HG03442 (cell line): ENCODE data around the gene GIPR.
"Not testable (repeated sequence)": the region's sequence is repeated elsewhere in the genome, so short reads cannot be mapped to it uniquely, and the experiment has no call there.

Experiments
- ATAC-seq: cut with Tn5 transposase; IDR thresholded peaks from one replicate; pipeline ENCODE4 v1.9.1; 2021; ENCODE audit warnings: mild to moderate bottlenecking, moderate library complexity; ENCODE audit not compliant: unreplicated experiment

GIPR gene, protein sequence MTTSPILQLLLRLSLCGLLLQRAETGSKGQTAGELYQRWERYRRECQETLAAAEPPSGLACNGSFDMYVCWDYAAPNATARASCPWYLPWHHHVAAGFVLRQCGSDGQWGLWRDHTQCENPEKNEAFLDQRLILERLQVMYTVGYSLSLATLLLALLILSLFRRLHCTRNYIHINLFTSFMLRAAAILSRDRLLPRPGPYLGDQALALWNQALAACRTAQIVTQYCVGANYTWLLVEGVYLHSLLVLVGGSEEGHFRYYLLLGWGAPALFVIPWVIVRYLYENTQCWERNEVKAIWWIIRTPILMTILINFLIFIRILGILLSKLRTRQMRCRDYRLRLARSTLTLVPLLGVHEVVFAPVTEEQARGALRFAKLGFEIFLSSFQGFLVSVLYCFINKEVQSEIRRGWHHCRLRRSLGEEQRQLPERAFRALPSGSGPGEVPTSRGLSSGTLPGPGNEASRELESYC

DNA sequence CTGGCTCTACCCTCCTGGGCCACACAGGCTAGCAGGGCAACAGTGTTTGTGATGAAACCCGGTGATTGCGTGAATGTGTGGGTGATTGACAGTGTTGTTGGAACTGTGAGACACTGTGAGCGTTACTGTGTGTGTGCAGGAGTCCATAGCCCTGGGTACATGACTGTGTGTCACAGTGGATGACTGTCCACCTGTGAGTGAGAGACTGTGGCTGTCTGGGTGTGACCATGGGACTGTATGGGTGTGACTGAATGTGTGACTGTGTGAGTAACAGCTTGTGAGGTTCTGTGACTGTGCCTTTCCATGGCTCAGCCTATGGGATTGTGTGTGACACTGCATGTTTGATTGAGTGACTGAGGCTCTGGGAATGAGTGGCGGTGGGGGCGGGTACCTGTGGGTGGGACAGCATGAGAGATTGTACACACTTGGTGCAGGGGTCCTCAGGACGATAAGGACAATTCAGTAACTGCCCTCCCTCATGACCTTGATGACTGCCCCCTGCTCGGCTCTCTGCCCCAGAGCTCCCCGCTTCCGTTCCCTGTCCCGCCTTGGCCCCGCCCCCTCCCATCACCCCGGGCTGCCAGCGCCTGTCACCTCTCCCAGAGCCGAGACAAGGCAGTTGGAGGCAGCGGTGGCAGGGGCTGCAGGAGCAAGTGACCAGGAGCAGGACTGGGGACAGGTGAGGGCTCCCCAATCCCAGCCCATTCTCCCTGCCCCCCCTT is at the start of gene GIPR:
GIPR (plus strand) TSS at position 602 of the 722 bp plus-strand sequence. CDS start 1,300 bp downstream, outside the sequence.
- no peak for ATAC-seq

DNA sequence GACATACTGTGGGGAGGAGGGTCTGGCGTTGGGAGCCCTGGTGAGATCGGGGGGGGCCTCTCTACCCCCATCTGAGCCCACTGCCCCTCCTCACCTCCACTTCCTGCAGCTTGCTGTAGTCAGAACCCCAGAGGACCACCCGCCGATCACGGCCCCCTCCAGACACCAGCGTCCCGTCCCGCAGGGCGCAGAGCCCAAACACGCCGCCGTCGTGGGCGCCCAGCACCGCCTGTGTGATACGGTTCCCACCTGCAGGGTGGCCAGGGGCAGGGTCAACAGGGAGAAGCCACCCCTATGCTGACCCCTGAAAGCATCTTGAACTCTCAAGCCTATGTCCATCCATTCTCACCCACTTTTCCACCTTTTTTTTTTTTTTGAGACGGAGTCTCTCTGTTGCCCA is 46.6 kb upstream of the GIPR start:
- ATAC-seq, result no peak

DNA sequence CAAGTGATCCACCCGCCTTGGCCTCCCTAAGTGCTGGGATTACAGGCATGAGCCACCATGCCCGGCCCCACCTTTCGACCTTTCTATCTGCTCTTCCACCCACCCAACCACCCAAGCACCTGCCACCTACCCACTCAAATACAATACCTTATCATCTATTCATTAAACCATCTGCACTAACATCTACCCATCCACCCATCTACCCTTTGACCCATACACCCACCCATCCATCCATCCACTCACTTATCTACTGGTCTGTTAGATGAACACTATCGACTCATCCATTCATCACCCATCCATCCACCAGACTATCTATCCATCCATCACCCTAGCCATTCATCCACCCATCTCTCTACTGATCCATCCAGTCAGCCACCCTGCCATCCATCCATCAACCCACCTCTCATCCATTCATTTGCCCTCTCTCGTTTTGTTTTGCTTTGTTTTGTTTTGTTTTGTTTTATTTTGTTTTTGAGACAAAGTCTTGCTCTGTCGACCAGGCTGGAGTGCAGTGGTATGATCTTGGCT is 46.0 kb upstream of the GIPR start:
- ATAC-seq, result no peak

DNA sequence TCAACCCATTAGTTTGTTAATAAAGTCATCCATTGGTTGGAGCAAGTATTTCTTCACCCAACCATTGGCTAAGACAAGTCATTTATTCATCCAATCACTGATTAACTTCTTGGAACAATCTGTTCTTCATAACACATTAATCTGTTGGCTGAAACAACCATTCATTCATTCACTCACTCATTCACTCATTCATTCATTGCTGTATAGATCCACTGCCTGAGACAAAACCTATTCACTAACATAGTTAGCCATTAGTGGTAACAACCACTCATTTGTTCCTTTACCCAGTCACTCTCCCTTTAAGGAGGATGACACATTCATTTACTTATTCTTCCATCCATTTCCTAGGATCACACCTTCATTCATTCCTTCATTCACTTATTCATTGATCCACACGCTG is 44.0 kb upstream of the GIPR start:
- ATAC-seq, result no peak

DNA sequence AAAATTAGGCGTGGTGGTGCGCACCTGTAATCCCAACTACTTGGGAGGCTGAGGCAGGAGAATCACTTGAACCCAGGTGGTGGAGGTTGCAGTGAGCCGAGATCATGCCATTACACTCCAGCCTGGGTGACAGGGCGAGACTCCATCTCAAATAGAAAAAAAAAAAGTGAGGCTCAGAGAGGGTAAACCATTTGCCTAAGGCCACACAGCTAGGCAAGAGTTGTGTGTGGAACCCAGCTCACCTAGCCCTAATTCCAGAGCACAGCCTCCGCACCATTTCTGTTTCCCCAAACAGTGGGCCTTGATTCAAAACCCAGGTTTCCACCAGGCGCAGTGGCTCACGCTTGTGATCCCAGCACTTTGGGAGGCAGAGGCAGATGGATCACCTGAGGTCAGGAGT is 39.8 kb upstream of the GIPR start:
- not testable (repeated sequence) for ATAC-seq

DNA sequence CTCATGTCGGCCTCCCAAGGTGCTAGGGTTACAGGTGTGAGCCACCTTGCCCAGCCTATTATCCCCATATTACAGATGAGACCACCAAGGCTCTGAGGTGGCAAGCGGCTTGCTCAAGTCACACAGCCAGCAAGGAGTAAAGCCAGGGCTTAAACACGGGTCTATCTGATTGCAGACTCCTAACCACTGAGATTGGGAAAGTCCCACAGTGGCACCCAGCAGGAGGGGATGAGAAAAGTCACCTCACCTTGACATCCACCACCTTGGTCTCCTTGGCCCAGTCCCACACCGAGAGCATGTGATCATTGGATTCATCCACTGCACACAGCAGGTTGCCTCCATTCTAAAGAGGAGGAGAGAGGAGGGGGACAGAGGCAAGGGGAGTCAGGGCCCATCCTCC is 38.3 kb upstream of the GIPR start:
- ATAC-seq, result no peak

DNA sequence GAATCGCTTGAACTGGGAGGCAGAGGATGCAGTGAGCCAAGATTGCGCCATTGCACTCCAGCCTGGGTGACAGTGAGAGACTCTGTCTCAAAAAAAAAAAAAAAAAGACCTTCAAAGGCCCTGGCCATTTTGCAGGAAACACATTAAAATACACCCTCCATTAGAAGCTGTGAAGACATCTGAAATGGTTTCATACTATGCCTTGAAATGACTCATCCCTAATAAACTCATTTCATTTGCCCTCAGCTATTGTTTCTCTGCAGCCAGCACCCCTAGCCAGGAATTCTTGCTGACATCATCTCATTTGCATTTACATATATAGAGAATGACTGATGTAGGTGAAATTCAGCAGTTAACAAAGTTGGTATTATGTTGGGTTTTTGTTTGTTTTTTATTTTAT is 37.6 kb upstream of the GIPR start:
- ATAC-seq, result no peak

DNA sequence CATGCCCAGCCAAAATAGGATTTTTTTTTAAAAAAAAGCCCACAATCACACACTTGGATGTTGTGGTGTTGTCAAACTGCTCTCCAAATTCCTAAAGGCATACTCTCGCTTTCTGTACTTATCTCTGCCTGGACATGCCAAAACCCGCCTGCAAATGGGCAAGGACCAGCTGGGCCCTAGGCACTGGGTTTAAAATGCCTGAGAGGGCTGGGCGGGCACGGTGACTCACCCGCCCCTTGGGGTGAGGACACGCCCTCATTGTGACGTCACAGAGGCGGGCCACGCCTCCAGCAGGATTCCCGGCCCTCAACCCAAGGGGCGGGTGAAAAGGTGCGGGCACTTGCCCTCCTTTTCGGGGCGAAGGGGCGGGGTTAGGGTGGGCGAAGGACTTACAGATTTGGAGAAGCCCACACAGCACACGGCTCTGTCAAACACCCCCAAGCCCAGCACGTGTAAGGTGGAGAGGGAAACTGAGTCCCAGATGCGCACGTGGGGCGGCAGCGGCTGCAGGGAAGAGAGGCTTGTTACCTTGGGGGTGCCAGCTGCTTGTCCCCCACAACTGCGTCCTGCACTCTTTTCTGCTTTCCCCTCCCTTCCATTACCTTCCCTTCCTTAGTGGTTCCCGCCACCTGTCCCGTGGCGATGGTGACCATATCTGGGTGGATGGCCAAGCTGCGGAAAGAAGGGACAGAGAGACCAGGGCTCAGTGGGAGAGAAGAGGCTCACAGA is 35.4 kb upstream of the GIPR start:
- ATAC-seq, result no peak

DNA sequence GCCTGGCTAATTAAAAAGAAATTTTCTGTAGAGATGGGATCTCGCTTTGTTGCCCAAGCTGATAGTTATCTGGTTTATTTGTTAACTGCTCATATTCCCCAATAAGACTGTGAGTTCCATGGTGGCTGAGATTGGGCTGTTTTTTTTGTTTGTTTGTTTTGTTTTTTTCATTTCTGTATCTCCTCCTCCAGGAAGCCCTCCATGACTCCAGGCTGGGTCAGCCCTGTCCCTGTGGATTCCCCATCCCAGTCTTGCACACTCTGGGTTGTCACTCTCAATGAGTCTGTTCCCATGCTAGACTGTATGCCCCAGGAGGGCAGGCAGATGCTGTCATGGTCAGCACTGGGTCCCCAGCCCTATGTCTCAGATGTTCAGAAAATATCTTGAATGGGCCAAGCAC is 31.7 kb upstream of the GIPR start:
- ATAC-seq, result no peak

DNA sequence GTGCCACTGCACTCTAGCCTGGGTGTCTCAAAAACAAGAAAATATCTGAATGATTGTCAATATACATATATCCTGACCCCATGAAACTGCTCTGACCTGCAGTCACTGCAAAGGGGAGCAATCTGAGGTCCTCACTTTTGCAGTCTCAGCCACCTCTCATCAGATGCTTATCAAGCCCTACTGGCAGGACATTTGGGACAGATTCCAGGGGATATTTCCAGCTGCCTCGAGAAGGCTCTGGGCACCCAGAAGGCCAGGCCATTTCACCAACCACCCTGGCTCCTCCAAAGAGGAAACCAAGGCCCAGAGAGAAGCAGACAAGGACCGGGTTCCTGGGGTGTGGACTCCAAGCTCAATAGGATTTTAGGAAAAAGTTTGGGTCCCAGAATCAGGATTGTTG is 31.1 kb upstream of the GIPR start:
- ATAC-seq, result no peak

DNA sequence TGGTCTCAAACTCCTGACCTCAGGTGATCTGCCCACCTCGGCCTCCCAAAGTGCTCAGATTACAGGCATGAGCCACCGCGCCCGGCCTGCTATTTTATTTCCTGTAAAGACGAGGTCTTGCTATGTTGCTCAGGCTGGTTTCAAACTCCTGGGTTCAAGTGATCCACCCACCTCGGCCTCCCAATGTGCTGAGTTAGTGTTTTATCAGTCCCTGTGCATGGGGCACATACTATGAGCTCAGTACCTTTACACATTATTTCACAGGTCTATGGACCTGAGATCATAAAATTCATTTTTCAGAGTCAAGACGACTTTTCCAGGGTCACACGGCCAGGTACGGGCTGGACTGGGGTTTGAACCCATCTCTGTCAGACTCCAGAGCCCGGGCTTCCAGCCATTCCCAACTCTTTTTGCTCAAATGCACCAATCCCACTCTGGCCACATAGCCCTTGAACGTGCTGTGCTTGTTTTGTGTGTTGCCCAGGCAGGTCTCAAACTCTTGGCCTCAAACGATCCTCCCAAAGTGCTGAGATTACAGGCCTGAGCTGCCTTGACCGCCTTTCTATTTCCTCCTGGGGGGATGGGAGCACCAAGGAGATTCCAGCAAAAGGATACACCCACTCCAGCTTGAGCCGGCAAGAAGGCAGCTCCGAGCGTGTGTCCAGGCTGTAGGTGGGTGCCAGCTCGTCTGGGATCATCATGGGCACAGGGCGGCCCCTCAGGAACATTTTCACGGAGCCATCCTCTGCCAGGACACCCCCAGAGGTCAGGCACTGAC is 29.9 kb upstream of the GIPR start:
- ATAC-seq, result no peak

DNA sequence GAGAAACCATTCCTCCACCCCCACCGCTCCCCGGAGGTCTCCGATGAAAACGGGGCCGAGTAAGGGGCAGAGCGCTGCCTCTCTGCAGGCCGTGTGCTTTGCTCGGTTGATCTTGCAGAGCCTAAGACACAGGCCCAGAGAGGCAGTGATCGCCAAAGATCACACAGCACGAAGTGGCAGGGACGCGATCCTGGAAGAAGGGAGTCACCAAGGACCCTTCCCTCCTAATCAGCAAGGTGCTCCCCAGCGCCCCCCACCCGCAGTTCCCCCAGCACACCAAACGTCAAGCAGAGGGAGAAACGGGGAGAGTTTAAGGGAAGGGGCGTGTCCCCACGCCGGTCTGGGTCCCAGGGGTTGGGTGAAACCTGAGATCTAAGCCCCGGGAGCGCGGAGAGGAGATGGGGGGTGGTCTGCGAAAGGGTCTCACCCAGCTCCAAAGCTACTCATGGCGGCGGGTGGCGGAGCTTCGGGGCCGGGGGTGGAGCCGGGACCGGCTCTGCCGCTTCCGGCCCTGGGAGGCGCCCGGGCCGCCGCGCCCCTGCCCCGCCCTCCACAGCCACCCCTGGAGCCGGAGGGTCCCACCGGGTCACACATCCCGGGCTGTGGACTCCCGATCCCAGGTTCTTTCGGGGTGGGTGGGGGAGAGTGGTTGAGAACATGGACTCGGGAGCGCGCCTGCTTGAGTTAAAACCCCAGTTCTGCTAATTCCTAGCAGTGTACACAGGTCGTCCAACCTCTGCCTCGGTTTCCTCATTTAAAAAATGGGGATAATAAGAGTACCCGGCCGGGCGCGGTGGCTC is 28.9 kb upstream of the GIPR start, which contains the start of gene EML2:
EML2 (minus strand) TSS at position 468 of the 800 bp plus-strand sequence; CDS start at position 447, 21 bp downstream.
- no peak for ATAC-seq

DNA sequence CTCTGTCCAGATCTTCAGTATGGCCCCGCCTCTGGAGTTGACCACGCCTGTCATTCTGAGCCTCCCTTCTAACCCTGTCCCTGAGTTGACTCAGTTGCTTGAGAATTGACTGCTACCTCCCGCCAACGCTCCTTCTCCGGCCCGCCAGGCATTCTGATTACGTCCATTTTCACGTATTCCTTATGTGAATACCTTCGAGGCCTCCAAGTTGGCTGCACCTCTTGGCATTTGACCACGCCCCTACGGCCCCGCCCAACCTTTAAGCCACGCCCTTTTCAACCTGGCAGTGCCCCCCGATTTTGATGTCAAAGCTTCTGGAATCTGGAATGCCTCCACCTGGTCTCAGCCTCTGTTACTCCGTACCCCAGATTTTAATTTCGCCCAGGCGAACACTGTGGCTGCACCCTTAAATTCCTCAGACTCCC is 27.2 kb upstream of the GIPR start:
- ATAC-seq, result no peak

DNA sequence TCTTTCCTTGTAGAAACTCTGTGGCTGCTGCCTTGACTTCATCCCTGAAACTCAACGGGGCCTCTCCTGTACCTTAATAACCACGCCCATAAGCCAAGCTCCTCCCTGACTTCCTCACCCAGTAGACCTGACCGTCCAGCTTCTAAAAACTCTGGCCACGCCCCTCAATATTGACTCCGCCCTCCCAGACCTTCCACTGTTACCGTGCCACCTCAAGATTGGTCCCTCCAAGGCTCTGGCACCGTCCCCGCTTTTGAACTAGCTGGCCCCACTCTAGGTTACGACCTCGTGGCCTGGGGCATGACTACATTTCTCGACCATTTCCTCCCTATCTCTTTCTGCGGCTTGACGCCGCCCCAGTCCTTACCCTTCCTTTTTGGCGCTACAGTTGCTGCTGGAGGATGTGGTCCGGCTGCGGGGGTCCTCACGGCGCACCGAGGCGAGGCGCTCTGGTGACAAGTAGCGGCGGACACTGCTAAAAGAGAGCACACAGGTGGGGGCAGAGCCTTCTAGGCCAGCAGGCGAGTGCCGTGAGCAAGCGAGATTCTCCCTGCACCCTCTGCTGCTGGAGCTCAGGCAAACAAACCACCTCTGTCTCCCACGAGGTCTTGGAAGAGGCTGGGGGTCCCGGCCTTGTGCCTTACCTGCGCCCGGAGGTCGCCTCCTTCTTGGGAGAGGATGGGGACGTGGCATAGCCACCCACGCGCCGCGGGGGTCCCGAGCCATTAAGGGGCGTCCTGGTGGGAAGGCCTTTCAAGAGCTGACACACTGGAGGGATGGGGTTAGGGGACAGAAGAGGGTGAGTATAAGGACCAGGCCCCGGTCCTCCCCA is 26.5 kb upstream of the GIPR start:
- ATAC-seq, result no peak

DNA sequence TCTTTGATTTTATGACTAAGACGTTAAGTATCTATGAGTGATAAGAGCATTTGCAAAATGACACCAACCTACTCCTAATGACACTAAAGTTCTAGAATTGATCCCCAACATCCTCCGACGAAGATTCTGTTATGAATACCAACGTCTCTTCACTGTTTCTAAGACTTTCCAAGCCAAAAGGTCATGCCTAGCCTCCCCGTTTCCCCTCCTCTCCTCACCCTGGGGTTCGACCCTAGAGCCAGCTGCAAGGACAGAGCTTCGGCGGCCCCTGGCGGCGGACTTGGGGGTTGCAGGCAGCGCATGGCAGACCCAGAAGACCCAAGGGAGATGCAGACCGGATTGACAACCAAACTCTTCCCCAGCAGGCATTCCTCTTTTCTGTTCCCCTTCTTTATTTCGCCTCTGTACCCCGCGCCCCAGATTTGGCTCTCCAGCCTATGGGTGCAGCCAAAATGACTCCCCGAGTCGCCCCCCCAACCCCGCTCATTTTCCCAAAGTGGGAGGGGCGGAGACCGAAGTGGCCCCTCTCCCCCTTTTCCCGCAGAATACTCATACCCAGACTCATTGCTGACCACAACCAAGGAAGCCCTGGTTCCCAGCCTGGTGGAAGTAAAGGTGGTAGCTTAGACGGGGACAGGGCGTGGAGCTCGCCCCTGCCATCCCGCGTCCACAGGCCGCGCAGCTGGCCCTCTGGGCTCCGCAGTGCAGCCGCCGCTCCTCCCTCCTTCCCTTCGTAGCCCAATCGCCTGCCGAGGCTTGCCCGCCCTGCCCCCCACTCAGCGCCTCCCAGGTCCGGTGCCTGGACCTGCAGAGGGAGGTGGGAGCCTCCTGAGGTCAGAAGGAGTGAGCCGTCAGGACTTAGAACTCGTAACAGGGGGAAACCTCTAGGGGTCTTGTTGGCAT is 24.7 kb upstream of the GIPR start:
- ATAC-seq, result no peak

DNA sequence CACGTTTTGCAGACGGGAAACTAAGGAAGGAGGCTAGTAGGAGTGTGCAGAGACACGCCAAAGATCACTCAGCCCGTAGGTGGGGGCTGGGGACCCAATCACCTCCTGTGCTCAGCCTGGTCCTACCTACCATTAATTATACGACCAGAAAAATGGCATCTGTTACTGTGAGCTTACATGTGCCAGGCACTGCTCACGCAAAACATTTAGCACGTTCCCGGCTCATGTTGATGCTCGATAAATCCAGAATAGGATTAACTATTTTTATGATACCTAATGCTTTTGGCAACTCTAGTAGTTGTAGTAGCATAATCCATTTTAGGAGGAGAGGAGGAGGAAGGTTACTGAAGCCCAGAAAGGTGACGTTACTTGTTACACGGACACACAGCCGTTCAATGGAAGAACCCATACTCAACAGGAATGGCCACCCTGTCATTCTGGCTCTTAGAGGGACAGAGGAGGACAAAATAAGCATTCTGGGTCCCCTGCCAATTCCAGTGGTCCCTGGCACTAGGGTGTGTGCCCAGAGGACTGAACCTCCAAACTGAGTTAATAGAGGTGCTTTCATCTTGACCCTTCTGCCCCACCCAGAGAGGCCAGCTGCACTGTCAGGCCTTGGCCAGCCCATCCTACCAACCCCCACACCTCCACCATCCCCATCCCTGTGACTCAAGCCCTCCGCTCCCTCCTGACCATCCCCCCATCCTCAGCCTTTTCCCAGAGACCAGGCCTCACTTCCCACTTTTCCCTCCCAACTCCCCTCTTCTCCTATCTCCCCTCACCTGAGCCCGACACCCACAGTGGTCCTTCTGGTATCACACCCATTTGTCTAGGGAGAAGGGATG is 23.9 kb upstream of the GIPR start:
- ATAC-seq, result no peak
